ENCODE data around the gene MMD2. TPM values are rescaled to one million over a fixed set of nuclear protein-coding genes. Genes with fewer than 3 reads are reported as not detected.

Gene MMD2
- polyA plus RNA-seq, 2 of the 4 experiments (the other 2 are of a cell fraction), result not detected

GRCh38 chr7:4911111-4911828 is 47.7 kb downstream of the MMD2 start:
- 61% methylated on average over 19 of the region's 20 CpGs for WGBS (ENCODE audit: missing lambda C conversion rate)
- Histone ChIP-seq H3K4me2 (no peak overlapping the region), H3K27ac (no peak overlapping the region), H3K9me3 (no peaks in the 10 kb centered on the region), H3K4me3 (no peak overlapping the region), H3K4me1 (no peaks in the 10 kb centered on the region)
- no peak for TF ChIP-seq BCL3 (IDR thresholded peaks at IDR 0.05)
- TF ChIP-seq MYC (IDR thresholded peaks at IDR 0.05; ENCODE audit: borderline replicate concordance, low read length), result no peak
- no peak for TF ChIP-seq HOXB13 (CRISPR knock-in tag; IDR thresholded peaks at IDR 0.05; ENCODE audit: low read depth)
- TF ChIP-seq EHMT2 (IDR thresholded peaks at IDR 0.05; ENCODE audit: low read depth), result no peak
- no peak for TF ChIP-seq ZNF302 (CRISPR knock-in tag; IDR thresholded peaks at IDR 0.05)
- no peak for TF ChIP-seq GATA3 (IDR thresholded peaks at IDR 0.05; ENCODE audit: borderline replicate concordance)
- TF ChIP-seq ZFP36 (IDR thresholded peaks at IDR 0.05; ENCODE audit: borderline replicate concordance, partially characterized antibody), result no peak
- no peak for TF ChIP-seq ESRRA (IDR thresholded peaks at IDR 0.05; ENCODE audit: borderline replicate concordance, low read length)
- no peak for TF ChIP-seq RCOR1 (IDR thresholded peaks at IDR 0.05; ENCODE audit: low read depth, low read length)
- no peak for TF ChIP-seq CEBPB (IDR thresholded peaks at IDR 0.05)
- TF ChIP-seq RNF2 (IDR thresholded peaks at IDR 0.05; ENCODE audit: borderline replicate concordance, low read depth), result no peak
- no peak for TF ChIP-seq ELK1 (IDR thresholded peaks at IDR 0.05; ENCODE audit: low read depth, low read length)
- no peak for TF ChIP-seq SMC3 (IDR thresholded peaks at IDR 0.05)
- DNase-seq (ENCODE audit: low read depth in 1 of 2, low spot score in 1 of 2) (no peak), ATAC-seq (no peak), FAIRE-seq (no peak)
- ChIA-PET POLR2A (no interaction called here), CTCF (interaction anchor here (0.9 kb wide), 1 partner anchor 113 kb away, joined by 3 read pairs; no protein-coding TSS in a partner anchor)

- Histone ChIP-seq H3K27ac (no peak overlapping the region), H3K4me1 (no peaks in the 10 kb centered on the region), H3K4me2 (no peak overlapping the region), H3K9me3 (no peaks in the 10 kb centered on the region), H3K4me3 (no peak overlapping the region)
- peak in 1 of 2 experiments; percentile 42; a peak in 2 of 6 replicates for ATAC-seq
- TF ChIP-seq FOSL2 (IDR thresholded peaks at IDR 0.05), result no peak
- no peak for TF ChIP-seq FOSL2 (CRISPR knock-in tag; IDR thresholded peaks at IDR 0.05)
- TF ChIP-seq POLR2AphosphoS2 (conservative IDR thresholded peaks at IDR 0.05; ENCODE audit: low read length), result no peak
- no peak for TF ChIP-seq MAFK (IDR thresholded peaks at IDR 0.05; ENCODE audit: partially characterized antibody)
- ChIA-PET CTCF (interaction anchor here (0.5 to 2.1 kb wide), 6 partner anchors 8 to 108 kb away, joined by 3 to 6 read pairs (median 3); partner anchors contain the start of gene RADIL), POLR2A (no interaction called here)
- FAIRE-seq, result no peak
- 20% methylated on average over 1 of the region's 1 CpG for WGBS (ENCODE audit: missing lambda C conversion rate)
- peak in 1 of 2 experiments; percentile 37 for DNase-seq (ENCODE audit: low read depth in 1 of 2, low spot score in 1 of 2)
Measured at GRCh38 chr7:4906682-4907081, 52.3 kb downstream of the MMD2 start.

GRCh38 chr7:4905171-4905570 is 53.8 kb downstream of the MMD2 start:
- FAIRE-seq (no peak), ATAC-seq (no peak), DNase-seq (ENCODE audit: low read depth in 1 of 2, low spot score in 1 of 2) (no peak)
- ChIA-PET POLR2A (no interaction called here), CTCF (interaction anchor here (2.1 kb wide), 1 partner anchor 107 kb away, joined by 4 read pairs; no protein-coding TSS in a partner anchor)
- Histone ChIP-seq H3K4me2 (no peak overlapping the region), H3K4me3 (no peak overlapping the region), H3K9me3 (no peaks in the 10 kb centered on the region), H3K27ac (no peak overlapping the region), H3K4me1 (no peaks in the 10 kb centered on the region)
- TF ChIP-seq HOXB5 (CRISPR knock-in tag; IDR thresholded peaks at IDR 0.05) (no peak), CHD4 (IDR thresholded peaks at IDR 0.05; ENCODE audit: borderline replicate concordance) (no peak), CBX2 (IDR thresholded peaks at IDR 0.05; ENCODE audit: borderline replicate concordance, low read depth) (no peak), ZFP36 (IDR thresholded peaks at IDR 0.05; ENCODE audit: borderline replicate concordance, partially characterized antibody) (no peak), ATOH8 (CRISPR knock-in tag; IDR thresholded peaks at IDR 0.05; ENCODE audit: low read depth) (no peak), FOSB (CRISPR knock-in tag; IDR thresholded peaks at IDR 0.05) (no peak), HMGXB4 (CRISPR knock-in tag; IDR thresholded peaks at IDR 0.05; ENCODE audit: borderline replicate concordance) (no peak), CTCF (IDR thresholded peaks at IDR 0.05) (no peak), FOSL2 (IDR thresholded peaks at IDR 0.05) (no peak), FOSL2 (CRISPR knock-in tag; IDR thresholded peaks at IDR 0.05) (no peak), PHF8 (IDR thresholded peaks at IDR 0.05; ENCODE audit: borderline replicate concordance, low read depth) (no peak), NFE2L2 (conservative IDR thresholded peaks at IDR 0.05; ENCODE audit: low read length) (no peak), RCOR1 (IDR thresholded peaks at IDR 0.05; ENCODE audit: low read depth, low read length) (no peak), RNF2 (IDR thresholded peaks at IDR 0.05; ENCODE audit: borderline replicate concordance, low read depth) (no peak)
- WGBS (ENCODE audit: missing lambda C conversion rate), result 64% methylated on average over 1 of the region's 1 CpG

Data from A549 (cell line).